IPS-18c (cell line): ENCODE measurements around the gene RSBN1L.
"Not testable (repeated sequence)": the region's sequence is repeated elsewhere in the genome, so short reads cannot be mapped to it uniquely, and the experiment has no call there.

Source experiments
- H3K4me3 ChIP-seq: 2 replicates; pipeline ENCODE4 v1.7.0; 2013; ENCODE audit warnings: low read depth, mild to moderate bottlenecking, low read length, moderate library complexity; ENCODE audit not compliant: insufficient read depth
- H3K9me3 ChIP-seq: one replicate; pipeline ENCODE4 v1.6.1; 2013; ENCODE audit warnings: mild to moderate bottlenecking, low read length, moderate library complexity; ENCODE audit not compliant: control insufficient read depth, insufficient read depth

Gene RSBN1L

DNA sequence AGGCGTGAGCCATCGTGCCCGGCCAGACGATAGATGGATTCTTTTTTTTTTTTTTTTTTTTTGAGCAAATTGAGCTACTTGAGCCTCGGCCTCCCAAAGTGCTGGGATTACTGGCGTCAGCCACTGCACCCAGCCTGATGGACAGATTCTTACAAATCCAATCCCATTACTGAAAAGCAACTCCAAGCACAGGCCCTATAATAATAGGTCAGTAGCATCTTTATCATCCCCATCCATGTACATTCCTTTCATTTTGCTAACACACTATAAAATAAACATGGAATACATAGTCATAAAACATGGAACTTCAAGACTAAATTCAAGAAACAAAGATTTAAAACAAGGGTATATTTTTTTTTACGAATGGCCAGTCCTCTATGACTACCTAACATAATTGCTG lies 16.0 kb upstream of the RSBN1L start:
- Histone ChIP-seq H3K9me3 (no peaks in the 10 kb centered on the region), H3K4me3 (no peak overlapping the region)

DNA sequence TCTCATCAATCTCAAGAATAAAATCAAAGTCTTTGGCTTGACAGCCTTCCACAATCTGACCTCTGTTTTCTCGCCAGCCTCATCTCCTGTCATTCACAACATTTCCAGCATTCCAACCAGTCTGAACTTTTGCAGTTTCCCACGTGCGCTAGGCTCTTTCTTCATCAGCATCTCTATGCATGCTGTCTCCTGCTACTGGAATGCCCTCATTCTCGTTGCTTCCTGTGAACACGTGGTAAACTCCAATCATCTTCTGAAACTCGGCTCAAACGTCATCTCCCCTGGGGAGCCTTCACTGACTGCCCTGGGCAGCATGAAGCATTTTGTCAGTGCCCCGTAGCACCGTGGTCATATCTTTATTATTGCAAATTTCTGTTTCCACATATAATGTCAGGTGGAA lies 12.2 kb upstream of the RSBN1L start:
- Histone ChIP-seq H3K4me3 (no peak overlapping the region), H3K9me3 (no peaks in the 10 kb centered on the region)

DNA sequence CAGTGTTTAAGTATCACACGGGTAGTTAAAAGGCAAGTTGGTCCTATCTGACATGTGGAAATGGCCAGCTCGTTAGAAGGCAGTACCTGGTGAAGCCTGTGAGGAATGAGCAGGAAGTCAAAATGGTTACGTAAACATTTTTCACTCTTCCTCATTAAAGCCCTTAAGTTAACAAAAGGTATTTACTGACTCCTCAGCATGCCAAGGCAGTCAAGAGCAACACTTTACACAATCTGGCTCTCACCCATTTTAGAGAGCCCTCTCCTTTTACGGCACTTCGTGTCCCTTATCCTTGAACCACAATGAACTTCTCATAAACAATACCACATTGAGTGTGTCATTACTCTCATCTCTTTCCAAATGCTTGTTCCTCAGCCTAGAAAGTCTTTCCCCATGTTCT lies 11.0 kb upstream of the RSBN1L start:
- Histone ChIP-seq H3K4me3 (no peak overlapping the region), H3K9me3 (no peaks in the 10 kb centered on the region)

DNA sequence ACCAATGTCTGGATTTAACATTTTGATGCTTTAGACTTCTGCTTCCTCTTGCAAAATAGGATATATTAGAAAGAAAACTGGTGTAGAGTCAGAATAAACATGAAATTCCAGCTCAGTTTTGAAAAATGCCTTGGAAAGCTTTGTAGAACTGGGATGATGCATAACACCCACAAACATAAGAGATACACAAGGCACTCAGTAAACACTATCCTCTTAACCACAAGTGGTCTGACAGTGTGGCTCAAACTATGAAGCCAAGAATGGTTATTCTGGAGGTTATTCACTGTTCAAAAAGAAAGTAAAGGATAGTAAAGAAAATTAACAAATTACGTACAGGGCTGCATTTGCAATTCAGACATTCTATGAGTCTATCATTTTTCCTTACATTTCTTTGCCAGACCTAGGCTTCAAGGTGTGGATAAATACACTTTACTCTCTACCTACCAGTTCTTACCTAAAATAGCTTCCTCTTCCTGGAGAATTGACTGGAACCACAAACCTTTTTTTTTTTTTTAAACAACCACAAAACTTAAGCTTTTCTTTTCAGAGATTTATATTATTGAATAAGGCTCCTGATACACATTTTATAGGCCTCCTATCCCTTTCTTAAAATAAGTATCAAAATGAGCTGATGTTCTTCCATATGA lies 9.0 kb upstream of the RSBN1L start:
- H3K9me3 ChIP-seq: no peaks in the 10 kb centered on the region
- H3K4me3 ChIP-seq: no peak overlapping the region

DNA sequence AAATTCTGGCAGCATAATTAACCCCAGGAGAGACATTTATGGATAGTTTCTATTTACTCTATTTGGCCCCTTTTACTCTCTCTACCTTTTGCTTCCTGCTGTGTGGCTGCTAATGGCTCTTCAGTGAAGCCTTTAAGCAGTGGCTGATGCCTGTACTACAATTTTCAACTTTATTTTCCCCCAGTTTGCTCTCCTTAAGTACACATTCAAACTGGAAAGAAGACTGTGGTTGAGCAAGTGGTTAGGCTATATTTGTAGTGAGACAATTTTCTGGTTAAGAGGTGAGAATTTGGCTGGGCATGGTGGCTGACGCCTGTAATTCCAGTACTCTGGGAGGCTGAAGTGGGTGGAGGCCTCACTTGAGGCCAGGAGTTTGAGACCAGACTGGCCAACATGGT lies 8.5 kb upstream of the RSBN1L start:
- no peak overlapping the region for H3K4me3 ChIP-seq
- no peaks in the 10 kb centered on the region for H3K9me3 ChIP-seq

DNA sequence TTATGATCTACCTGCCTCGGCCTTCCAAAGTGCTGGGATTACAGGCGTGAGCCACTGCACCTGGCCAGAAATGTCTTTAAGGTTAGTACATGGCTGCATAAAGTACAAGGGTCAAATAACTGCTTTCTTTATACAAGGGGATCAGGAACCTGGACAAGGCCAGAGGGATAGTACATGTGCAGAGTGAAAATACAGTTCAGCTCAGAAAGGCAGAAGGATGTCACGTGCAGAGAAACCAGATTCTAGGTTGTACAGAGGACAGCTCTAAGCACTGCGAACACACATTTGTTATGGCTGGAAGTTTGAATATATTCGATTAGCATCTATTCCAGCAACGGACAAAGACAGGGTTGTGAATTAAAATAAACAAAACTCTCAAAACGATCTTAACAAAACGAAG lies 6.0 kb upstream of the RSBN1L start:
- Histone ChIP-seq H3K4me3 (no peak overlapping the region), H3K9me3 (no peaks in the 10 kb centered on the region)

DNA sequence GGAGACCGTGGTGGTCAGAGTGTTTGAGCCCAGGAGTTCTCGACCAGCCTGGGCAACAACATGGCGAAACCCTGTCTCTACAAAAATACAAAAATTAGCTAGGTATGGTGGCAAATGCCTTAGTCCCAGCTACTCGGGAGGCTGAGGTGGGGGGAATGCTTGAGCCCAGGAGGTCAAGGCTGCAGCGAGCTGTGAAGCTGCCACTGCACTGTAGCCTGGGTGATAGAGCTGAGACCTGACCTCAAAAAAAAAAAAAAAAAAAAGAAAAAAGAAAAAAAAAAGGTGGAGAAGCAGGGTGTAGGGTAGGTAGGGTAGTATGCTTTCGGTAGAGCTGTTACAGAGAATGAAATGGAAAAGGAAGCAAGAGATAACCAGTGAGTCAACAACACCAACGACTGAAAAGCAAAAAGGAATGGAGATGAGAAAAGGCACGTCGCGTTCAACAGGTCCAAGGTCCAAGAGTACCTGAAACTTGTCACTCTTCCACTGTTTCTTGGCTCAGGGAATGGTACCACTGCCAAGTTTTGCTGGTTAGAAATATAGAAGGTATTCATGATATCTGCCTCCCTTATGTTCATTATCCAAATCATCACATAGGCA lies 4.3 kb upstream of the RSBN1L start:
- H3K4me3 ChIP-seq: no peak overlapping the region
- no peaks in the 10 kb centered on the region for H3K9me3 ChIP-seq

DNA sequence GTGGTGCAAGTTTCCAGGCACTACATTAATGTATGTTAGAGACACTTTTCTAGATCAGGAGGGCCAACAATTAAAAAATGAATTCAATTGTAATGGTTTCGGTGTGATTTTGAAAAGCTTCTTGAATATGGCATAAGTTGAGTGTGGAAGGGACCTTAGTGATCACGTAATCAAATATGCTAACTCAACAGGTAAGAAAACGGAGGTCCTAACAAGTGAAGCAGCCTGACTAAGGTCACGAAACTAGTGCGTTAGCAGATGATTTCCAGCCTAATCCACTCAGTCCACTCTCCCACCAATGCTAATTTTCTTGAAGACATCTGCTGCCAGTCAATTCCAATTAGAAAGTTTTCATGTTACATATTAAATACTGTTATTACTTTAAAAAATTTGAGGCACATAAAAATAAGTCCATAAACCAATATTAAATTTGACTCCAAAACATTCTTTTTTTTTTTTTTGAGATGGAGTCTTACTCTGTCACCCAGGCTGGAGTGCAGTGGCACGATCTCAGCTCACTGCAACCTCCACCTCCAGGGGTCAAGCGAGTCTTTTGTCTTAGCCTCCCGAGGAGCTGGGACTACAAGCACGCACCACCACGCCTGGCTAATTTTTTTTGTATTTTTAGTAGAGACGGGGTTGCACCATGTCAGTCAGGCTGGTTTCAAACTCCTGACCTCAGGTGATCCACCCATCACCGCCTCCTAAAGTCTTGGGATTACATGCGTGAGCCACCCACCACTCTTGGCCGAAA lies 2.3 kb upstream of the RSBN1L start:
- no peak overlapping the region for H3K4me3 ChIP-seq

DNA sequence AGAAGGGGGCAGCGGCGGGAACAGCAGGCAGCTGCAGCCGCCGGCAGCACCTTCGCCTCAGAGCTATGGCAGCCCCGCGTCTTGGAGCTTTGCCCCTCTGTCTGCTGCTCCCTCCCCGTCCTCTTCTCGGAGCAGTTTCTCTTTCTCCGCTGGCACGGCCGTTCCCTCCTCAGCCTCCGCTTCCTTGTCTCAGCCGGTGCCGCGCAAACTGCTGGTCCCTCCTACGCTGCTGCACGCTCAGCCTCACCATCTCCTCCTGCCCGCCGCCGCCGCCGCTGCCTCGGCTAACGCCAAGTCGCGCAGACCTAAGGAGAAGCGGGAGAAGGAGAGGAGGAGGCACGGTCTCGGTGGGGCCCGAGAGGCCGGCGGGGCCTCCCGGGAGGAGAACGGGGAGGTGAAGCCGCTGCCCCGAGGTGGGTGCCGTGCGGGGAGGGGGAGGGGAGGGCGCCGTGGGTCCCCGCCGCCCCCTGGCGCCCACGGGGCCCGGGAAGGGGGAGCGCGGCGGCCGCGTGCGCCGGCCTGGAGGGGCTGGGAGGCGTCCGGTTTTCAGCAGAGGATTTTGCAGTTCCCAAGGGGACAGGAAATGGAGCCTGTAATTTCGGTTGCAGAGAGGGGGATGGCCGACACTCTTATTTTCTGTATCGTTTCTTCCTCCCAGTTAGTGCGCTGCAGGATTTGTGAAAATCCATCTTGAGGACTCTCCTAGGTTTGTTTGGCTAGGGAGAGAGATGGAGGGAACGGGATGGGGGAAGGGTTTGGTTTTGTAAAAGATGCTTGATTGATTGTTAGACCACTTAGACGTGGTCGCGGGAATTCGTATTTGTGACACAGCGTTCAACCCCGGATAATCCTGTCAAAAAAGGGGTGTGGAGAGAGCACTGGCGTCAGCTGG lies 630 bp downstream of the RSBN1L start:
- Histone ChIP-seq H3K4me3 (peak overlapping the region; percentile 97), H3K9me3 (no peaks in the 10 kb centered on the region)

More for the DNA sequence above, 2.3 kb upstream of the RSBN1L start:
- no peaks in the 10 kb centered on the region for H3K9me3 ChIP-seq

DNA sequence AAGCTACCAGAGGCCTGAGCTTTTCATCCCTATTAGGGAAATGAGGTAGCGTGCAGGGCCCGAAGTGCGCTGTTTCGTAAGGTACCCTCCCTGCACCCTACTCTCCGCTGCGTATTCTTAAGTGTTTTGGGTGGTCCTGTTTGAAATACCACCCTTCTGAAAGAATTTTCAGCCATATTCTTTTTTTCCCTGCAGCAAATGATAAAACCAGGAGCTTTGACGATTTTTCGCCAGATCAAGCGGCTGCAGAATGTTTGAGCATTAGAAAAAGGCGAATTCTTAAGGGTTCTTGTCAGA lies 1.2 kb downstream of the RSBN1L start:
- H3K9me3 ChIP-seq: no peaks in the 10 kb centered on the region
- H3K4me3 ChIP-seq: peak overlapping the region; percentile 97

DNA sequence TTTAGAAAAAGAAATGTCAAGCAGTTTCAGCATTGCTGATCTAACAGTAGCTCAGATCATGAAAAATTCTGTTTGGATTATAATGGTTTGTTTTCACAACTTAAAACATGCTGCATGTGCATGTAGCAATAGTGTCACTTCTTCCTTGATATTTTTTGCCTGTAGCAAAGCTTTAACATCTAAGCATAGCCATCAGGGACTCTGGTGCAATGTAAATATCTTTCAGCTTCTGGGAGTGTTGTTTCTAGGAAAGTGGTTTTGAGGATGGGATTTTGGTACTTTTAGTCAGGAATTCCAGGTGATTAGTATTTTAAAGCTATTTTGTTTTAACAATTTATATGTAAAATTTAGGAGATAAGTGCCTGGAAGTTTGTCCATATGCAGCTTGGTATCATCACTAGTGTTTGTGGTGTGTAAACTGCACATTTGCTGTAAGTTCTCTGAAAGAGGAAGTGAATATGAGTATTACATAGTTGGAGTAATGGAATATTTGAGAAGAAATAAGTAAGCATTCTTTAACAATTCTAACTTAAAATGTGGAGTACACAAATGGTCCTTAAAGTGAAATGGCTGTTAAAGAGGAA lies 1.9 kb downstream of the RSBN1L start:
- Histone ChIP-seq H3K4me3 (peak overlapping the region; percentile 97; the same call in 1 of the 2 replicates), H3K9me3 (no peaks in the 10 kb centered on the region)

DNA sequence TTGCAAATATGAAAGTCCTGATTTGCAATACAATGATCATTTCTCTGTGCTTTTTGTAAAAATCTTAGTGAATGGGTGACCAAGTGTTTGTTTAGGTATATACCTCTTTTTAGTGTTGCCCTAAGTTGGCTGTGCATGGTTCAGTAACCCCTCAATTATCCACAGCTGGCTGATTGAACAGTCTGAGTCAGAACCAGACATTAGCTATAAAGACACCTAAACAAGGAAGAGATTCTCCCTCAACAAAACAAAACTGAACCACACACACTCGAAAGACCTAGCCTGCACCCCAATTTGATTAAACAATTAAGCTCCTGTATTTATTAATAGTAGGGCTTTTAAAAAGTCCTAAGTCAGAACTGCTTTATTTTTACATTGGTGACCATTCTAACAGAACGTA lies 2.8 kb downstream of the RSBN1L start:
- H3K9me3 ChIP-seq: no peaks in the 10 kb centered on the region
- H3K4me3 ChIP-seq: no peak overlapping the region

DNA sequence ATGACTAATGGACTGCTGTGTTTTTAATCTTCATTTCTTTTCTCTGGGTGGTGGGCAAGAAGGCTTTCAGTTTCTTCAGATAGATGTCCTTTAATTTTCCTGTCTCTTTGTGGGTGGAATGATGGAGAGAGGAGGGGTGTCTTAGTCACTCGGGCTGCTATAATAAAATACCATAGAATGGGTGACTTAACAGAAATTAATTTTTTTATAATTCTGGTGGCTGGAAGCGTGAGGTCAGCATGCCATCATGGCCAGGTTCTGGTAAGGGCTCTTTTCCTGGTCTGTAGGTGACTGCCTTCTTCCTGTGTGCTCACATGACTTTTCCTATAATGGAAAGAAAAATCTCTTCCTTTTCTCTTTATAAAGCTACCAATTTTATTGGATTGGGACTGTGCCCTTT lies 6.3 kb downstream of the RSBN1L start:
- no peak overlapping the region for H3K4me3 ChIP-seq
- H3K9me3 ChIP-seq: no peaks in the 10 kb centered on the region

DNA sequence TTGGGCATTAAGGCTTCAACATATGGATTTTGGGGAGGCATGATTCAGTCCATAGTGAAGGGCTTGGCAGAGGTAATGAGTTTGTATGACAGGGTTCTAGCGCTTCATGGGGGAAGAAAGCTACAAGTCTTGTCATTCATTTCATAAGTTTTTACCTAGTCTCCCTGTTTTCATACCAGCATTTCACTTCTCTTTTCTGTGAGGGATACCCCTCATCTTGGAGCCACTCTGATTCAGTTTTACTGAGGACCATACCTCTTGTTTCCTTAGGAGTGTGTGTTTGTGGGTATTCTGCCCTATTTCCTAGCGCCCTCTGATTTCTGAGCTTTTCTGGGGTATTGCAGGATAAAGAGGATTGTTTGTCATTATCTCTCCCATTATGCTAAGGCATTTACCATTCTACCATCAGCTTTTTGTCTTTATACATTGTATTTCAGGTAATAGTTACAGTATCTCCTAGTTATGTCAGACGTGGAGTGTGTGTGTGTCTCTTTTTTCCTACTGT lies 6.8 kb downstream of the RSBN1L start:
- Histone ChIP-seq H3K4me3 (no peak overlapping the region), H3K9me3 (no peaks in the 10 kb centered on the region)

DNA sequence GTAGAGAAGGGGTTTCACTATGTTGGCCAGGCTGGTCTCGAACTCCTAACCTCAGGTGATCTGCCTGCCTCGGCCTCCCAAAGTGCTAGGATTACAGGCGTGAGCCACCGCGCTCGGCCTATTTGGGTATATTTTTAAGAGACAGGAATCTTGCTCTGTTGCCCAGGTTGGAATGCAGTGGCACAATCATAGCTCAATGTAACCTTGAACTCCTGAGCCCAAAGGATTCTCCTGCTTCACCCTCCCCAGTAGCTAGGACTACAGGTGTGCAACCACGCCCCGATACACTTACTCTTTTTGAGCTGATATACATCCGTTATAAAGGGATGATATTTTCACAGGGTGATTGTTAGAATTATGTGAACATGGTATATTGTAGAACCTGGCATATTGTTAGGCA lies 7.4 kb downstream of the RSBN1L start:
- not testable (repeated sequence) for H3K9me3 ChIP-seq, H3K4me3 ChIP-seq

DNA sequence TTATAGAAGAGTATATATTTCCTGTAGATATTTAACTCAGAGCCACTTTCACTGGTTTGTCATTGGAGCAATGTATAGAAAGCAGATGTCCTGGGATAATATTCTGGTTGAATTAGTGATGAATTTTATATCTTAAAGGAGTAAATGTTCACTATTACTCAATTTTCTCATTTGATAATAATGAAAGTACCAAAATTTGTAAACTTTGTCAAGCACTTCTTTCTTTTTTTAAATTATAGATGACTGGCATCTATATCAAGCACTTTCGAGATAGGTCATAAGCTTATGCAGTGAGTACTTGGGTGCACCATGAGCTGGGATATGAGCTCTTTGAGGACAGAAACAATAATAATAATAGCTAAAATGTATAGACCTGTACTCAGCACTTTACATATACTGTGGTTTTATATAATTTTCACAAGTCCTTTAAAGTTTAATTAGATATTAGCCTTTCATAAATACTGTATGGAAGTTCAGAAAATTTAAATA lies 11.3 kb downstream of the RSBN1L start:
- H3K4me3 ChIP-seq: no peak overlapping the region
- H3K9me3 ChIP-seq: no peaks in the 10 kb centered on the region

DNA sequence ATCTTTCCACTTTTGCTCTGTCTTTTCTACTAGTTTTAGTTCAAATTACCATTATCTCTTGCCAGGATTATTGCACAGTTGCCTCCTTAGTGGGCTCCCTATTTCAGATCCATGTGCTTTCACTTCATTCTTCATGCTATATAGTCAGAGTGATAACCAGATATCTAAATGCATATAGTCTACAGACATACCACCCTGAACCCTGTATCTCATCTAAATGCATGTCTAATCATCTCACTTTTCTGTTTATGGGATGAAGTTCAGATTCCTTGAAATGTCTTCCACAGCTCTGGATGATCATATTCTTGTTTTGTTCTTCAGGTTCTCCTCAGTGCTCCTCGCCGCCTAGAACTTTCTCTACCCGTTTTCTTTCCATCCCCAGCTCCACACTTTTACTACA lies 13.8 kb downstream of the RSBN1L start:
- no peaks in the 10 kb centered on the region for H3K9me3 ChIP-seq

More for the DNA sequence above, 13.8 kb downstream of the RSBN1L start:
- H3K4me3 ChIP-seq: no peak overlapping the region
